GM12878 (cell line): ENCODE results near the gene ADRA2B. TPM values are rescaled to one million over a fixed set of nuclear protein-coding genes. Genes with fewer than 3 reads are reported as not detected.

Source experiments
- ATF7 ChIP-seq: fragments of 450-650 bp; IDR thresholded peaks from 2 replicates; pipeline ENCODE4 v1.6.1; 2016; ENCODE audit warnings: low read depth, mild to moderate bottlenecking
- BMI1 ChIP-seq: fragments of 450-650 bp; IDR thresholded peaks from 2 replicates; pipeline ENCODE4 v1.6.1; 2016; ENCODE audit warnings: mild to moderate bottlenecking, moderate library complexity, borderline replicate concordance
- EZH2 ChIP-seq: IDR thresholded peaks from 2 replicates; pipeline ENCODE4 v1.6.1; 2012; ENCODE audit warnings: low read depth, mild to moderate bottlenecking, control low read depth, inconsistent platforms, low read length, borderline replicate concordance; ENCODE audit not compliant: control insufficient read depth
- GATAD2B ChIP-seq: fragments of 450-650 bp; conservative IDR thresholded peaks from 2 replicates; pipeline ENCODE4 v1.6.1; 2017; ENCODE audit warnings: low read depth, mild to moderate bottlenecking, moderate library complexity
- HDAC6 ChIP-seq: fragments of 200-600 bp; sonication (generic); IDR thresholded peaks from one replicate; pipeline ENCODE4 v1.8.0; 2017; ENCODE audit warnings: antibody characterized with exemption; ENCODE audit not compliant: unreplicated experiment
- HDGF ChIP-seq: fragments of 450-650 bp; IDR thresholded peaks from 2 replicates; pipeline ENCODE4 v1.6.1; 2016; ENCODE audit warnings: antibody characterized with exemption
- IKZF2 ChIP-seq, 2 experiments: fragments of 450-650 bp; IDR thresholded peaks; 2 replicates each; pipeline ENCODE4 v1.6.1; 2017; ENCODE audit warnings: mild to moderate bottlenecking in 2 of 2, moderate library complexity in 2 of 2
- JUND ChIP-seq: IDR thresholded peaks from 2 replicates; pipeline ENCODE4 v1.6.1; 2012; ENCODE audit warnings: low read depth, mild to moderate bottlenecking, low read length, improper control_type of control experiment, moderate library complexity
- MXI1 ChIP-seq: fragments of 150-350 bp; IDR thresholded peaks from 2 replicates; pipeline ENCODE4 v1.6.1; 2011; ENCODE audit warnings: low read depth, mild to moderate bottlenecking, inconsistent platforms, low read length, improper control_type of control experiment
- NR2C2 ChIP-seq: IDR thresholded peaks from 2 replicates; pipeline ENCODE4 v1.6.1; 2011; ENCODE audit warnings: borderline replicate concordance, low read depth; ENCODE audit not compliant: control insufficient read depth, insufficient read length
- POLR2AphosphoS2 ChIP-seq: IDR thresholded peaks from 2 replicates; pipeline ENCODE4 v1.6.1; 2011; ENCODE audit warnings: low read depth, mild to moderate bottlenecking, low read length, improper control_type of control experiment, moderate library complexity
- POLR2AphosphoS5 ChIP-seq: IDR thresholded peaks from 2 replicates; pipeline ENCODE4 v1.6.1; 2011; ENCODE audit warnings: mild to moderate bottlenecking, low read length, inconsistent platforms
- RCOR1 ChIP-seq: conservative IDR thresholded peaks from 2 replicates; pipeline ENCODE4 v1.6.1; 2012; ENCODE audit warnings: low read depth, low read length, improper control_type of control experiment
- REST ChIP-seq: IDR thresholded peaks from 2 replicates; pipeline ENCODE4 v1.6.1; 2012; ENCODE audit warnings: mild to moderate bottlenecking, low read depth, low read length
- RFX5 ChIP-seq: IDR thresholded peaks from 2 replicates; pipeline ENCODE4 v1.6.1; 2011; ENCODE audit warnings: low read depth, low read length, improper control_type of control experiment
- SIN3A ChIP-seq: IDR thresholded peaks from 2 replicates; pipeline ENCODE4 v1.6.1; 2012; ENCODE audit warnings: low read depth, low read length, improper control_type of control experiment
- SKIL ChIP-seq: fragments of 450-650 bp; IDR thresholded peaks from 2 replicates; pipeline ENCODE4 v1.6.1; 2017; ENCODE audit warnings: mild to moderate bottlenecking, low read depth, inconsistent platforms; ENCODE audit not compliant: poor library complexity, severe bottlenecking
- SREBF2 ChIP-seq: IDR thresholded peaks from 2 replicates; pipeline ENCODE4 v1.6.1; 2012; ENCODE audit warnings: mild to moderate bottlenecking, low read length
- TCF3 ChIP-seq: IDR thresholded peaks from 2 replicates; pipeline ENCODE4 v1.6.1; 2012; ENCODE audit warnings: low read depth, mild to moderate bottlenecking, low read length, borderline replicate concordance; ENCODE audit not compliant: insufficient read depth
- YBX1 ChIP-seq: fragments of 450-650 bp; IDR thresholded peaks from 2 replicates; pipeline ENCODE4 v1.6.1; 2016; ENCODE audit warnings: antibody characterized with exemption
- ZBED1 ChIP-seq: IDR thresholded peaks from 2 replicates; pipeline ENCODE4 v1.6.1; 2016; ENCODE audit warnings: borderline replicate concordance
- ZNF207 ChIP-seq: fragments of 450-650 bp; IDR thresholded peaks from 2 replicates; pipeline ENCODE4 v1.6.1; 2014; ENCODE audit warnings: antibody characterized with exemption, mild to moderate bottlenecking, borderline replicate concordance
- ZNF217 ChIP-seq: fragments of 450-650 bp; IDR thresholded peaks from 2 replicates; pipeline ENCODE4 v1.6.1; 2017; ENCODE audit warnings: antibody characterized with exemption, mild to moderate bottlenecking
- ZNF622 ChIP-seq: fragments of 450-650 bp; IDR thresholded peaks from 2 replicates; pipeline ENCODE4 v1.6.1; 2017; ENCODE audit warnings: mild to moderate bottlenecking, inconsistent platforms
- polyA plus RNA-seq, 11 experiments: library from polyadenylated mRNA; depleted of rRNA in 4 of 11; unstranded in 6 of 11; stranded (reverse) in 5 of 11; fragments of >200 nt; fragmentation: Nextera tagmentation in 4 of 11; fragmentation: Illumina TruSeq in 1 of 11; extraction: Ambion mirVana in 4 of 11; extraction: Trizol in 1 of 11; gene quantifications; 1 replicate in 1 of 11; 2 replicates in 10 of 11; pipeline versions ENCODE4 v1.2.1 to v1.2.3, GENCODE V29; 2011 to 2016; ENCODE audit warnings: inconsistent platforms in 2 of 11, missing spikeins in 2 of 11, low read depth in 1 of 11
- total RNA-seq, 4 experiments: library from RNA; depleted of rRNA in 3 of 4; stranded (reverse); fragments of >200 nt in 3 of 4; fragmentation: Illumina TruSeq in 1 of 4; extraction: Trizol in 1 of 4; gene quantifications; 2 replicates each; pipeline versions ENCODE4 v1.2.1 to v1.2.3, GENCODE V29; 2013 to 2021
- TF ChIP-seq, protein P1 (sequence below): IDR thresholded peaks from 2 replicates; pipeline ENCODE4 v1.6.1; 2012; ENCODE audit warnings: low read depth, low read length, improper control_type of control experiment

Gene ADRA2B
- total and polyA plus RNA-seq, 10 of the 15 experiments (the other 5 are each of a cell fraction or from before 2014, with no cell fraction given): 0.01 to 0.10 (median 0.04) TPM; not detected in 6

GRCh38 chr2:96143848-96144480, 27.6 kb upstream of the ADRA2B start (continued):
- peak; percentile 24; the same call in 1 of the 2 replicates for TF ChIP-seq POLR2AphosphoS5
- no peak for TF ChIP-seq ZNF622
- TF ChIP-seq SIN3A: no peak
- TF ChIP-seq RFX5: 0 out of 2 replicates have a peak, but pooled peaks have one; percentile 8
- TF ChIP-seq TCF3: 0 out of 2 replicates have a peak, but pooled peaks have one; percentile 7
- TF ChIP-seq MXI1: no peak
- TF ChIP-seq ZNF217: no peak
- TF ChIP-seq REST: no peak
- no peak for TF ChIP-seq BMI1
- no peak for TF ChIP-seq EZH2
- TF ChIP-seq GATAD2B: no peak
- TF ChIP-seq HDGF: no peak
- TF ChIP-seq RCOR1: no peak
- no peak for TF ChIP-seq JUND
- no peak for TF ChIP-seq SKIL
- TF ChIP-seq POLR2AphosphoS2: peak; percentile 89; the same call in 1 of the 2 replicates
- no peak for TF ChIP-seq IKZF2 (IDR thresholded peaks at IDR 0.05)
- no peak for TF ChIP-seq ATF7
- 0 out of 2 replicates have a peak, but pooled peaks have one; percentile 73 for TF ChIP-seq ZBED1
- no peak for TF ChIP-seq YBX1
- peak; percentile 24 for TF ChIP-seq HDAC6
- no peak for TF ChIP-seq SREBF2
- TF ChIP-seq, protein P1, sequence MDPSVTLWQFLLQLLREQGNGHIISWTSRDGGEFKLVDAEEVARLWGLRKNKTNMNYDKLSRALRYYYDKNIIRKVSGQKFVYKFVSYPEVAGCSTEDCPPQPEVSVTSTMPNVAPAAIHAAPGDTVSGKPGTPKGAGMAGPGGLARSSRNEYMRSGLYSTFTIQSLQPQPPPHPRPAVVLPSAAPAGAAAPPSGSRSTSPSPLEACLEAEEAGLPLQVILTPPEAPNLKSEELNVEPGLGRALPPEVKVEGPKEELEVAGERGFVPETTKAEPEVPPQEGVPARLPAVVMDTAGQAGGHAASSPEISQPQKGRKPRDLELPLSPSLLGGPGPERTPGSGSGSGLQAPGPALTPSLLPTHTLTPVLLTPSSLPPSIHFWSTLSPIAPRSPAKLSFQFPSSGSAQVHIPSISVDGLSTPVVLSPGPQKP: no peak
- TF ChIP-seq ZNF207: no peak
- no peak for TF ChIP-seq NR2C2
